Stomach (tissue), 4 donors: Measurements from ENCODE around the gene ZBTB45.

Experiments used
- CTCF ChIP-seq, 7 experiments: fragments of 450-650 bp in 4 of 7; fragments of 200-600 bp in 3 of 7; sonication (generic) in 3 of 7; IDR thresholded peaks; one replicate each; pipeline ENCODE4 v1.5.1; 2016 to 2019; ENCODE audit warnings: antibody characterized with exemption in 7 of 7, control low read depth in 2 of 7, mild to moderate bottlenecking in 1 of 7
- EP300 ChIP-seq: sonication (generic); formaldehyde crosslinking; IDR thresholded peaks from one replicate; pipeline ENCODE4 v1.6.1; 2017; ENCODE audit warnings: antibody characterized with exemption
- POLR2A ChIP-seq, 4 donors: fragments of 450-650 bp; IDR thresholded peaks; one replicate each; pipeline ENCODE4 v1.6.1; 2016; ENCODE audit warnings: antibody characterized with exemption in 4 of 4, control low read depth in 2 of 4, mild to moderate bottlenecking in 1 of 4, moderate library complexity in 1 of 4

DNA sequence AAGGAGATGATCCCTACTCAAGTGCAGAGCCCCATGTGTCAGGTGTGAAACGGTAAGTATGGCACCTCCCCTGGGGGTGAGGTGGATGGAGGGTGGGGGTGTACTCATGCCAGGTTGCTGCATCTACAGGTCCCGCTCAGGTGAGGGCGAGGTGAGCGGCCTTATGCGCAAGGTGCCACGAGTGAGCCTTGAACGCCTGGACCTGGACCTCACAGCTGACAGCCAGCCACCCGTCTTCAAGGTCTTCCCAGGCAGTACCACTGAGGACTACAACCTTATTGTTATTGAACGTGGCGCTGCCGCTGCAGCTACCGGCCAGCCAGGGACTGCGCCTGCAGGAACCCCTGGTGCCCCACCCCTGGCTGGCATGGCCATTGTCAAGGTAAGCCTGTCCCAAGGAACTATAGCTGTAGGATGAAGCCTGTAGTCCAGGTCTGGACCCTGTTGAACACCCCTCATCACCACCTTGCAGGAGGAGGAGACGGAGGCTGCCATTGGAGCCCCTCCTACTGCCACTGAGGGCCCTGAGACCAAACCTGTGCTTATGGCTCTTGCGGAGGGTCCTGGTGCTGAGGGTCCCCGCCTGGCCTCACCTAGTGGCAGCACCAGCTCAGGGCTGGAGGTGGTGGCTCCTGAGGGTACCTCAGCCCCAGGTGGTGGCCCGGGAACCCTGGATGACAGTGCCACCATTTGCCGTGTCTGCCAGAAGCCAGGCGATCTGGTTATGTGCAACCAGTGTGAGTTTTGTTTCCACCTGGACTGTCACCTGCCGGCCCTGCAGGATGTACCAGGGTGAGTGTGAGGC is 29.5 kb upstream of the ZBTB45 start:
- TF ChIP-seq CTCF (IDR thresholded peaks at IDR 0.05) (no peak), EP300 (no peak), POLR2A (IDR thresholded peaks at IDR 0.05) (no peak)
